Mammary epithelial cell (primary cell): Measurements from ENCODE around the gene SENP6.

Source experiments
- CTCF ChIP-seq, 2 donors: IDR thresholded peaks in 1 of 2; conservative IDR thresholded peaks in 1 of 2; 2 replicates each; pipeline ENCODE4 v1.5.1; 2011 to 2012; ENCODE audit warnings: inconsistent platforms in 2 of 2, low read length in 2 of 2, mild to moderate bottlenecking in 2 of 2, control low read depth in 1 of 2, low read depth in 1 of 2; ENCODE audit not compliant: insufficient read depth in 1 of 2; ENCODE audit errors: extremely low read depth in 1 of 2
- EZH2 ChIP-seq: IDR thresholded peaks from 2 replicates; pipeline ENCODE4 v1.6.1; 2012; ENCODE audit warnings: low read length, inconsistent platforms, borderline replicate concordance

DNA sequence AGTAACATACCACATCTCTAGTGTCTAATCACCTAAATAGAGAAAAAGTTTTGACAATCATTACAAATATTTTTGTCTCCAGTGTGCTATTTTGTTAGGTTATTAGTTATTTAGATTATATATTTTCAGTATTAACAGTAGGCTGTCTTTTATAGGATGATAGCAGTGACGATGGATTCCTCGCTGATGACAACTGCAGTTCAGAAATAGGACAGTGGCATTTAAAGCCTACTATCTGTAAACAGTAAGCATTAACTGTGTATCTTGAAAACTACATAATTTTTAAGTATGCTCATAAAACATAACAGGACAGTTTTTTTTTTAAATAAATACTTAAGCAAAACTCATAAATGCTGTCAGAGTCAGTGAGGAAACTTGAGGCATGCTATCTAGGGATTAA, 109.5 kb downstream of the SENP6 start:
- TF ChIP-seq EZH2 (no peak), CTCF (conservative IDR thresholded peaks at IDR 0.05 in 1 of 2, IDR thresholded peaks at IDR 0.05 in 1 of 2; ENCODE audit: extremely low read depth in 1 of 2, insufficient read depth in 1 of 2, low read depth in 1 of 2, low read length in 2 of 2) (no peak)
